Measurements from ENCODE around the gene MAP3K5. TPM values are rescaled to one million over a fixed set of nuclear protein-coding genes. Genes with fewer than 3 reads are reported as not detected.

MAP3K5 gene
- total and polyA plus RNA-seq, 7 experiments from 2014 or later: 2.6 to 32.5 (median 13.4) TPM

DNA sequence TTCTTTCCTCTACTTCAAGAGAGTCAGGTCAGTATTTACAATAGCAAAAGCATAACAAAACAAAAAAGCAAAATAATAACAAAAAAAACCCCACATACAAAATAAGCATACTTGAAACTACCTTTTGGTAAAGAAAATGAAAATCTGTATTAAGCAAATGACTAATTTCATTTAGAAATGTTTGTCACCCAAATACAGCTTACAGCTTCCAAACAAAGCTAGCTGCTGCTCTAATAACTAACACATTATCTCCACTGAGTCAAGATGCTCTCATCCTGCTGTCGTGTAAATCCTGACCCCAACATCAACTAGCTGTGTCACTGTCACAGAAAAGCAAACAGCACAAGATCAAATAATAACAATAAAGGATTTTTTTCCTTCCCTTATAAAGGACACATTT lies 263.8 kb downstream of the MAP3K5 start:
- Mint-ChIP-seq H3K4me1 (peaks cover 0 to 26% (median 22%) of the 10 kb centered on the region in 7 donors), H3K4me3 (no peak overlapping the region), H3K27me3 (peaks cover 0 to 16% (median 9%) of the 10 kb centered on the region in 5 donors), H3K27ac (no peak overlapping the region), H3K9me3 (no peaks in the 10 kb centered on the region), H3K36me3 (no peaks in the 10 kb centered on the region)
- CTCF ChIA-PET: no interaction called here
- no peak overlapping the region for H3K27ac ChIP-seq (ENCODE audit: low read depth, low read length)
- POLR2A ChIA-PET: no interaction called here
- no peaks in the 10 kb centered on the region for H3K9me3 ChIP-seq (ENCODE audit: control insufficient read depth in 2 of 3, low read length in 3 of 3)
- no peak overlapping the region for H3K4me3 ChIP-seq (ENCODE audit: low read length)
- peaks cover 0 to 9% of the 10 kb centered on the region in 2 donors for H3K4me1 ChIP-seq (ENCODE audit: control insufficient read depth in 2 of 2, insufficient read depth in 2 of 2, low read length in 2 of 2)
- H3K27me3 ChIP-seq (ENCODE audit: control insufficient read depth in 2 of 2, insufficient read depth in 2 of 2, low read length in 2 of 2): no peaks in the 10 kb centered on the region
- intact Hi-C loops (cut with micrococcal nuclease): no loop called here
- no peaks in the 10 kb centered on the region for H3K36me3 ChIP-seq (ENCODE audit: control insufficient read depth in 2 of 3, insufficient read depth in 3 of 3, low read length in 3 of 3)
- ATAC-seq (no peak), DNase-seq (no peak)

DNA sequence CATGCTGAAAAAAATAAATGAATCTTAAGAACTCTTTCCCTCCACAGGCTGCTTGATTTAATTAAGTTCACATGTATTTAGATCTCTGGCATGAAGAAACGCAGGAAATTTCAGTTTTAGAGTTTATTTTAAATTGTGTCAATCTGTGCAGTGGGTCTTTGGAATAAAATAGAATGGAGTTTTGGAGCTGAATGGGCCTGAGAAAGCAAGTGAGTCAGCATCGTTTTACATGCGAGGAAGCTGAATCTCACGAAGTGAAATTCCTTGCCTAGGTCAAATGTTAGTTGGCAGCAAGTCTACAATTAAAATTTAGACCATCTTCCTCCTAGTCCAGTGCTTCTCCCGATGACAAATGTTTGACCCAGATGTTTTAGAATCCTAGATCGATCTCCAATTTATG lies 264.4 kb downstream of the MAP3K5 start:
- Mint-ChIP-seq H3K4me3 (no peak overlapping the region), H3K9me3 (no peaks in the 10 kb centered on the region), H3K27ac (no peak overlapping the region), H3K4me1 (peaks cover 0 to 26% (median 22%) of the 10 kb centered on the region in 7 donors), H3K36me3 (no peaks in the 10 kb centered on the region), H3K27me3 (peaks cover 0 to 13% (median 7%) of the 10 kb centered on the region in 5 donors)
- Histone ChIP-seq H3K9me3 (ENCODE audit: control insufficient read depth in 2 of 3, low read length in 3 of 3) (no peaks in the 10 kb centered on the region), H3K4me3 (ENCODE audit: low read length) (no peak overlapping the region), H3K4me1 (ENCODE audit: control insufficient read depth in 2 of 2, insufficient read depth in 2 of 2, low read length in 2 of 2) (peaks cover 0 to 9% of the 10 kb centered on the region in 2 donors), H3K27ac (ENCODE audit: low read depth, low read length) (no peak overlapping the region), H3K27me3 (ENCODE audit: control insufficient read depth in 2 of 2, insufficient read depth in 2 of 2, low read length in 2 of 2) (no peaks in the 10 kb centered on the region), H3K36me3 (ENCODE audit: control insufficient read depth in 2 of 3, insufficient read depth in 3 of 3, low read length in 3 of 3) (no peaks in the 10 kb centered on the region)
- intact Hi-C loops (cut with micrococcal nuclease): no loop called here
- DNase-seq: no peak
- ChIA-PET CTCF (no interaction called here), POLR2A (no interaction called here)
- ATAC-seq: no peak

DNA sequence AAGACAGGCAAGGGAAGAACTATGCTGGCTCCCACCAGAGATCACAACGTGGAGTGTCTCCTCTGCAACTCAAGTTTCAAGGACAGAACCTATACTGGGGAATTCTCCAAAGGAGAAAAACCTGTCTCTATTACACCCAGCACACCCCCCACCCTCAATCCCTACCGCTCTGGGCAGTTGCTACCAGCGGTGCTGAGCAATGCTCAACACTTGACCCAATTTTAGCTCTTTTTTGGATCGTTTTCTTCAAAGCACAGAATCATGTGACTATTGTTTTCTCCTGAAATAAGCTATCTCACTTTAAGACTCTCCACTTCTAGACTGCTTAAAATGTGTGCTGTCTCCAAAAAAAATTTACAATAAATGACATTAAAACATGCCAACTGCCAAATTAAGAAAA lies 265.3 kb downstream of the MAP3K5 start:
- Mint-ChIP-seq H3K36me3 (no peaks in the 10 kb centered on the region), H3K9me3 (no peaks in the 10 kb centered on the region), H3K4me1 (peaks cover 0 to 26% (median 22%) of the 10 kb centered on the region in 7 donors), H3K4me3 (peak overlapping the region in 6 of 10 donors; percentile 51 to 77 (median 68)), H3K27ac (peak overlapping the region in 1 of 9 donors; percentile 52), H3K27me3 (peaks cover 0 to 13% (median 5%) of the 10 kb centered on the region in 5 donors)
- ChIA-PET POLR2A (no interaction called here), CTCF (no interaction called here)
- Histone ChIP-seq H3K27me3 (ENCODE audit: control insufficient read depth in 2 of 2, insufficient read depth in 2 of 2, low read length in 2 of 2) (no peaks in the 10 kb centered on the region), H3K9me3 (ENCODE audit: control insufficient read depth in 2 of 3, low read length in 3 of 3) (no peaks in the 10 kb centered on the region), H3K4me1 (ENCODE audit: control insufficient read depth in 2 of 2, insufficient read depth in 2 of 2, low read length in 2 of 2) (peaks cover 0 to 9% of the 10 kb centered on the region in 2 donors), H3K4me3 (ENCODE audit: low read length) (no peak overlapping the region), H3K36me3 (ENCODE audit: control insufficient read depth in 2 of 3, insufficient read depth in 3 of 3, low read length in 3 of 3) (no peaks in the 10 kb centered on the region), H3K27ac (ENCODE audit: low read depth, low read length) (no peak overlapping the region)
- intact Hi-C loops (cut with micrococcal nuclease): loop anchor here in 1 of 2 donors (1.0 kb wide), 1 partner anchor 23 kb away; the partner anchor contains the start of gene MAP7
- DNase-seq (no peak), ATAC-seq (no peak)

DNA sequence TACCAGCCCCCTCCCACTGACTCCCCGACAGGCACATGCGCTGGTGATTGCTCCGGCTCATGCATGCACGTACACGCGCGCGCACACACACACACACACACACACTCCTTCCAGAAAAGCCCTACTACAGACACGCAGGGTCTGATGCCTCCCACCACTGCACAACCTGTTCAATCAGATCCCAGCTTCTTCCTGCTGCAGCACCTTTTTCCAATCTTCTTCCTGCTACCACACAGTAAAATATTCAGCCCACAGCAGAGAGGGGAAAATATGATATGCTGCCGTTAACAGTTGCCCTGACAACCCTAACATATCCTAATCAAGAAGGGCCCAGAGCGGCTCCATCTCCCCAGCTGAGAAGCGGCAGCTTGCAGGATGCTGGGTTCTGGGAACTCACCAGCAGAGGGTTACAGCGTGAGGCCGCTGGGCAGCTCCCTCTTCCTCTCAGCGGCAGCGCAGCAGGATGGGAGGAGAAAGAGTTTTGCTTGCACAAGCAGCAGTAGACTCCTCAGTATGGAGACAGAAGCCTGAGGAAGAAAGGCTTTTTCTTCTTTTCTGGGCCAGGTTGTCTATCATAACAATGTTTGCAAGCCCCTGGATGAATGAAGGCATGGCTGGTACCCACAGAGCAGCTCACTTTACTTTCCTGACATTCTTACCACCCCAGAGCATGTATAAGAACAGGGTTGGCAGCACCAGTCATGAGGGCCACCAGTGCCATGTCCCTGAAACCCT lies 265.9 kb downstream of the MAP3K5 start:
- Mint-ChIP-seq H3K9me3 (no peaks in the 10 kb centered on the region), H3K27ac (peak overlapping the region in 4 of 9 donors; percentile 25 to 68 (median 31)), H3K4me1 (peaks cover 0 to 26% (median 22%) of the 10 kb centered on the region in 7 donors), H3K27me3 (peaks cover 0 to 13% (median 5%) of the 10 kb centered on the region in 5 donors), H3K4me3 (peak overlapping the region in 9 of 10 donors; percentile 50 to 77 (median 71)), H3K36me3 (no peaks in the 10 kb centered on the region)
- Histone ChIP-seq H3K27ac (ENCODE audit: low read depth, low read length) (no peak overlapping the region), H3K4me3 (ENCODE audit: low read length) (no peak overlapping the region), H3K27me3 (ENCODE audit: control insufficient read depth in 2 of 2, insufficient read depth in 2 of 2, low read length in 2 of 2) (no peaks in the 10 kb centered on the region), H3K36me3 (ENCODE audit: control insufficient read depth in 2 of 3, insufficient read depth in 3 of 3, low read length in 3 of 3) (no peaks in the 10 kb centered on the region), H3K4me1 (ENCODE audit: control insufficient read depth in 2 of 2, insufficient read depth in 2 of 2, low read length in 2 of 2) (peaks cover 0 to 9% of the 10 kb centered on the region in 2 donors), H3K9me3 (ENCODE audit: control insufficient read depth in 2 of 3, low read length in 3 of 3) (no peaks in the 10 kb centered on the region)
- ATAC-seq (peak; percentile 83), DNase-seq (peak in 8 of 9 donors; percentile 9 to 43 (median 32))
- intact Hi-C loops (cut with micrococcal nuclease): loop anchor here in 1 of 2 donors (1.0 kb wide), 1 partner anchor 24 kb away; the partner anchor contains the start of gene MAP7
- CTCF ChIA-PET: no interaction called here
- POLR2A ChIA-PET: no interaction called here

DNA sequence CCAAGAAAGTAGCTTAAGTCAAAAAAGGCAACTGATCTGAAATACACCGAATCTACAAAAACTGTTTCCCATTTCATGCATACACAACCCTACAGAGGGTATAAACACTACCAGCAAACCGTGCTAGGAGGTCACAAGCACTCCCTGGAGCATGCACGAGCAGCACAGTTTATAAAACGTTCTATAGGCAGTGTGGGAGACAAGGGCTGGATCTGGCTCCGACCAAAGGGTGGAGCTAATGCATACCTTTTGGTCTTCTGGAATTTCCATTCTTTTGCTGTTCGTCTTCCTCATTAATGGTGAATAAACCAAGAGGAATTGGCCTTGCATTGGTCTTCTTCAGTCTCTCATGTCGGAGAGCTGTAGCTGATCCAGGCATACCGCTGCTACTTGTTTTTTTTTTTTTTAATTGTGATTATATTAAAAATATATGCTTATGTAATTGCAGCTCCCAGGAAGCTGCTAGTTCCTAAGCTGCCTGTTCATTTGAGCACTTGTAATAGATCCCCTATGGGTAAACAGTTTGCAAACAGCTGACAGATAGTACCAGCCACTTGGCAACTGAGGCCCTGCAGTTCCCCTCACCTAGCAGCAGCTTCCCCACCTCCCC lies 266.6 kb downstream of the MAP3K5 start:
- Mint-ChIP-seq H3K4me1 (peaks cover 0 to 26% (median 22%) of the 10 kb centered on the region in 7 donors), H3K4me3 (peak overlapping the region in 9 of 10 donors; percentile 50 to 77 (median 71)), H3K27me3 (peaks cover 0 to 13% (median 6%) of the 10 kb centered on the region in 5 donors), H3K27ac (peak overlapping the region in 4 of 9 donors; percentile 2 to 68 (median 15)), H3K36me3 (no peaks in the 10 kb centered on the region), H3K9me3 (no peaks in the 10 kb centered on the region)
- intact Hi-C loops (cut with micrococcal nuclease): loop anchor here in 1 of 2 donors (1.0 kb wide), 1 partner anchor 25 kb away; the partner anchor contains the start of gene MAP7
- Histone ChIP-seq H3K4me1 (ENCODE audit: control insufficient read depth in 2 of 2, insufficient read depth in 2 of 2, low read length in 2 of 2) (peaks cover 0 to 9% of the 10 kb centered on the region in 2 donors), H3K36me3 (ENCODE audit: control insufficient read depth in 2 of 3, insufficient read depth in 3 of 3, low read length in 3 of 3) (no peaks in the 10 kb centered on the region), H3K4me3 (ENCODE audit: low read length) (no peak overlapping the region), H3K27ac (ENCODE audit: low read depth, low read length) (no peak overlapping the region), H3K9me3 (ENCODE audit: control insufficient read depth in 2 of 3, low read length in 3 of 3) (no peaks in the 10 kb centered on the region), H3K27me3 (ENCODE audit: control insufficient read depth in 2 of 2, insufficient read depth in 2 of 2, low read length in 2 of 2) (no peaks in the 10 kb centered on the region)
- DNase-seq: no peak
- ATAC-seq: no peak
- POLR2A ChIA-PET: no interaction called here
- CTCF ChIA-PET: no interaction called here

DNA sequence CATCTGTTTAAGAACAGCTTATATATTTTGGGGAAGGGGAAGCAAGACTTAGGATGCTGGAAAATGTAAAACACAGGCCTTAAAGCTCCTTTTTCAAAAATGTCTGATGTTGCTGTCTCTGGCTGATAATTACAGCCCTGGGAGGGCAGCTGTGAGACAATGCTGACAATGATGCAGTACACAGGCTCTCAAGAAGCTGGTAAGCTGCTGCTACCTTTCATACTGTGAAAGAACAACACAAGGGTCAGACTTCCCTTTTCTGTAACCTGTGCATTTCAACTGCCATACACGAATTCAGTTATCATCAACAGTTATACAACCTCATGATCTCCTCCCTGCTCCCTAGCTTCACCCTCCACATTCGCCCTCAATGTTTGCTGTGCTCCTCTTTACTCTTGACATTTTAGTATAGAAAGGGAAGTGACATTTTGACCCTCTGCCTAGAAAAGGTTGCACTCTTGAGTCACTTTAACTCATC lies 267.3 kb downstream of the MAP3K5 start:
- H3K27ac Mint-ChIP-seq: peak overlapping the region in 4 of 9 donors; percentile 2 to 83 (median 4)
- DNase-seq (no peak), ATAC-seq (peak; percentile 35)
- no peaks in the 10 kb centered on the region for H3K36me3 Mint-ChIP-seq
- no peak overlapping the region for H3K27ac ChIP-seq (ENCODE audit: low read depth, low read length)
- no peaks in the 10 kb centered on the region for H3K27me3 ChIP-seq (ENCODE audit: control insufficient read depth in 2 of 2, insufficient read depth in 2 of 2, low read length in 2 of 2)
- ChIA-PET POLR2A (no interaction called here), CTCF (no interaction called here)
- H3K27me3 Mint-ChIP-seq: peaks cover 0 to 13% (median 12%) of the 10 kb centered on the region in 5 donors
- peaks cover 0 to 26% (median 22%) of the 10 kb centered on the region in 7 donors for H3K4me1 Mint-ChIP-seq
- no peaks in the 10 kb centered on the region for H3K9me3 ChIP-seq (ENCODE audit: control insufficient read depth in 2 of 3, low read length in 3 of 3)
- intact Hi-C loops (cut with micrococcal nuclease): no loop called here
- H3K4me3 Mint-ChIP-seq: peak overlapping the region in 6 of 10 donors; percentile 0 to 76 (median 1)
- no peaks in the 10 kb centered on the region for H3K9me3 Mint-ChIP-seq
- H3K4me1 ChIP-seq (ENCODE audit: control insufficient read depth in 2 of 2, insufficient read depth in 2 of 2, low read length in 2 of 2): peaks cover 0 to 9% of the 10 kb centered on the region in 2 donors
- H3K36me3 ChIP-seq (ENCODE audit: control insufficient read depth in 2 of 3, insufficient read depth in 3 of 3, low read length in 3 of 3): no peaks in the 10 kb centered on the region
- H3K4me3 ChIP-seq (ENCODE audit: low read length): no peak overlapping the region
